Stimulated activated CD4-positive, alpha-beta T cell treated with anti-CD3 and anti-CD28 coated beads, TNF-alpha, amount 100 ng/mL, for 4 hours (primary cell): ENCODE results near the gene SH3GL2.
"Not testable (repeated sequence)": the region's sequence is repeated elsewhere in the genome, so short reads cannot be mapped to it uniquely, and the experiment has no call there.

Experiments used
- DNase-seq, 3 experiments: peaks; one replicate each; pipeline ENCODE4 v3.0.0-alpha.2; 2020; ENCODE audit warnings: low read depth in 3 of 3

Gene SH3GL2

GRCh38 chr9:17751486-17751885, 172.6 kb downstream of the SH3GL2 start:
- no peak for DNase-seq

- no peak for DNase-seq
Measured at GRCh38 chr9:17752021-17752420, 173.2 kb downstream of the SH3GL2 start.

GRCh38 chr9:17757816-17758215, 178.9 kb downstream of the SH3GL2 start:
- no peak for DNase-seq

- no peak for DNase-seq
Measured at GRCh38 chr9:17760250-17760649, 181.4 kb downstream of the SH3GL2 start.

GRCh38 chr9:17761984-17762676, 183.3 kb downstream of the SH3GL2 start:
- no peak for DNase-seq

- no peak for DNase-seq
Measured at GRCh38 chr9:17764306-17764705, 185.4 kb downstream of the SH3GL2 start.

- not testable (repeated sequence) for DNase-seq
Measured at GRCh38 chr9:17765131-17765530, 186.3 kb downstream of the SH3GL2 start.

GRCh38 chr9:17772223-17772622, 193.4 kb downstream of the SH3GL2 start:
- no peak for DNase-seq

GRCh38 chr9:17775656-17776055, 196.8 kb downstream of the SH3GL2 start:
- no peak for DNase-seq

- DNase-seq: no peak
Measured at GRCh38 chr9:17776735-17777134, 197.9 kb downstream of the SH3GL2 start.

- no peak for DNase-seq
Measured at GRCh38 chr9:17777465-17777864, 198.6 kb downstream of the SH3GL2 start.

- no peak for DNase-seq
Measured at GRCh38 chr9:17782430-17783149, 203.7 kb downstream of the SH3GL2 start.

- no peak for DNase-seq
Measured at GRCh38 chr9:17783227-17783626, 204.4 kb downstream of the SH3GL2 start.

- no peak for DNase-seq
Measured at GRCh38 chr9:17789316-17789715, 210.4 kb downstream of the SH3GL2 start.

GRCh38 chr9:17793713-17794622, 215.1 kb downstream of the SH3GL2 start:
- no peak for DNase-seq

GRCh38 chr9:17795744-17796143, 216.9 kb downstream of the SH3GL2 start:
- DNase-seq: no peak

- DNase-seq: no peak
Measured at GRCh38 chr9:17799369-17799768, 220.5 kb downstream of the SH3GL2 start.

- DNase-seq: no peak
Measured at GRCh38 chr9:17800418-17800817, 221.6 kb downstream of the SH3GL2 start.

GRCh38 chr9:17802249-17802857, 223.5 kb downstream of the SH3GL2 start:
- no peak for DNase-seq

- DNase-seq: no peak
Measured at GRCh38 chr9:17807613-17808282, 228.9 kb downstream of the SH3GL2 start.

GRCh38 chr9:17810317-17810716, 231.5 kb downstream of the SH3GL2 start:
- no peak for DNase-seq
